Measurements from ENCODE around the gene CHADL. TPM values are rescaled to one million over a fixed set of nuclear protein-coding genes. Genes with fewer than 3 reads are reported as not detected.

The CHADL gene
- total and polyA plus RNA-seq, 2 of the 4 experiments (the other 2 are of a cell fraction) = 0.18 to 0.53 TPM

GRCh38 chr22:41263704-41264103, 23.0 kb upstream of the CHADL start:
- dilution Hi-C loops (cut with HindIII; ENCODE audit: low sequenced_read_pairs, unreplicated experiment) = no loop called here
- no peak overlapping the region for H4K8ac ChIP-seq (ENCODE audit: low read depth in 2 of 2, low read length in 2 of 2)
- peaks cover 36% of the 10 kb centered on the region for H4K20me1 ChIP-seq (ENCODE audit: insufficient read depth, low read length)
- H3K27me3 ChIP-seq (ENCODE audit: control insufficient read depth, insufficient read depth, low read length) = no peaks in the 10 kb centered on the region
- 0 out of 2 replicates have a peak overlapping the region, but pooled peaks have one; percentile 24 for H3K4ac ChIP-seq (ENCODE audit: low read depth, low read length)
- peak overlapping the region; percentile 44 for H2AK9ac ChIP-seq (replicated peaks; ENCODE audit: low read depth, low read length, poor library complexity)
- no peaks in the 10 kb centered on the region for H3K9me3 ChIP-seq (ENCODE audit: control insufficient read depth, insufficient read depth, low read length)
- no peak overlapping the region for H3K9ac ChIP-seq (ENCODE audit: low read depth, low read length)
- ATAC-seq (ENCODE audit: low read depth) (peak; percentile 61), DNase-seq (peak; percentile 28)
- H2AFZ ChIP-seq (replicated peaks; ENCODE audit: low read length, poor library complexity) = peak overlapping the region; percentile 41
- H3K56ac ChIP-seq (ENCODE audit: extremely low read depth, insufficient read depth, low read length) = no peak overlapping the region
- H3K36me3 ChIP-seq (ENCODE audit: control insufficient read depth, insufficient read depth, low read length) = peaks cover 77% of the 10 kb centered on the region
- no peak overlapping the region for H2BK120ac ChIP-seq (ENCODE audit: low read depth, low read length)
- H3K9me1 ChIP-seq (ENCODE audit: insufficient read depth, low read length) = peaks cover 23% of the 10 kb centered on the region
- ChIA-PET CTCF (no interaction called here), POLR2A (ENCODE audit: unreplicated experiment) (no interaction called here)
- no peak overlapping the region for H3K4me3 ChIP-seq (ENCODE audit: insufficient read depth, low read depth, low read length)
- peaks cover 46 to 84% of the 10 kb centered on the region in 2 experiments for H3K79me1 ChIP-seq (ENCODE audit: low read depth in 1 of 2, low read length in 2 of 2)
- intact Hi-C loops (cut with micrococcal nuclease) = no loop called here
- no peak overlapping the region for H3K18ac ChIP-seq (ENCODE audit: low read depth, low read length)
- no peak for TF ChIP-seq SMC3 (IDR thresholded peaks at IDR 0.05; ENCODE audit: low read depth, low read length)
- TF ChIP-seq MXI1 (IDR thresholded peaks at IDR 0.05; ENCODE audit: borderline replicate concordance, low read depth, low read length) = no peak
- no peak for TF ChIP-seq CTCF (conservative IDR thresholded peaks at IDR 0.05; ENCODE audit: low read depth, low read length)
- TF ChIP-seq CEBPB (IDR thresholded peaks at IDR 0.05; ENCODE audit: low read depth, low read length) = no peak
- TF ChIP-seq RFX5 (IDR thresholded peaks at IDR 0.05; ENCODE audit: low read depth, low read length) = no peak
- no peak for TF ChIP-seq CHD1 (IDR thresholded peaks at IDR 0.05; ENCODE audit: low read depth, low read length)
- peak overlapping the region; percentile 4 for H2BK5ac ChIP-seq (ENCODE audit: low read depth, low read length, poor library complexity, severe bottlenecking)
- H2BK15ac ChIP-seq (ENCODE audit: low read depth, low read length) = no peak overlapping the region
- H2AK5ac ChIP-seq (ENCODE audit: low read depth, low read length) = no peak overlapping the region
- no peak overlapping the region for H4K5ac ChIP-seq (ENCODE audit: low read depth, low read length)
- H3K4me2 ChIP-seq (ENCODE audit: low read depth, low read length) = no peak overlapping the region
- H3K27ac ChIP-seq (ENCODE audit: insufficient read depth, low read length) = no peak overlapping the region
- no CpG with 5 or more reads among the region's 2 CpGs for WGBS, 2 experiments (ENCODE audit: extremely low coverage in 2 of 2, insufficient read length in 1 of 2)
- H3K14ac ChIP-seq (replicated peaks; ENCODE audit: low read depth, low read length) = peak overlapping the region; percentile 15; the same call in 1 of the 2 replicates
- H2BK20ac ChIP-seq (ENCODE audit: low read depth, low read length) = 0 out of 2 replicates have a peak overlapping the region, but pooled peaks have one; percentile 21
- no peak overlapping the region for H3K23ac ChIP-seq (ENCODE audit: low read depth, low read length)
- in situ Hi-C loops (cut with MboI; ENCODE audit: low sequenced_read_pairs) = no loop called here
- H3K4me1 ChIP-seq (ENCODE audit: control insufficient read depth, insufficient read depth, low read length) = no peaks in the 10 kb centered on the region
- BruUV-seq (replicated peaks) = no TSS peak
- H4K91ac ChIP-seq (ENCODE audit: insufficient read depth, low read depth, low read length) = peak overlapping the region; percentile 0; the same call in 1 of the 2 replicates

Measured in IMR-90 (cell line).